NT2/D1 (cell line): ENCODE measurements around the gene CLASP2.

Source experiments
- SUZ12 ChIP-seq: IDR thresholded peaks from 2 replicates; pipeline ENCODE4 v1.6.1; 2011; ENCODE audit not compliant: insufficient read length, insufficient read depth; ENCODE audit errors: extremely low read depth
- YY1 ChIP-seq: IDR thresholded peaks from 2 replicates; pipeline ENCODE4 v1.6.1; 2011; ENCODE audit not compliant: insufficient read length, insufficient read depth

- TF ChIP-seq SUZ12 (no peak), YY1 (no peak)
These were observed 18.8 kb downstream of the CLASP2 start for GRCh38 chr3:33699275-33699674.
